ENCODE results near the gene ARMH3.
"Not testable (repeated sequence)": the region's sequence is repeated elsewhere in the genome, so short reads cannot be mapped to it uniquely, and the experiment has no call there.

ARMH3 gene, protein sequence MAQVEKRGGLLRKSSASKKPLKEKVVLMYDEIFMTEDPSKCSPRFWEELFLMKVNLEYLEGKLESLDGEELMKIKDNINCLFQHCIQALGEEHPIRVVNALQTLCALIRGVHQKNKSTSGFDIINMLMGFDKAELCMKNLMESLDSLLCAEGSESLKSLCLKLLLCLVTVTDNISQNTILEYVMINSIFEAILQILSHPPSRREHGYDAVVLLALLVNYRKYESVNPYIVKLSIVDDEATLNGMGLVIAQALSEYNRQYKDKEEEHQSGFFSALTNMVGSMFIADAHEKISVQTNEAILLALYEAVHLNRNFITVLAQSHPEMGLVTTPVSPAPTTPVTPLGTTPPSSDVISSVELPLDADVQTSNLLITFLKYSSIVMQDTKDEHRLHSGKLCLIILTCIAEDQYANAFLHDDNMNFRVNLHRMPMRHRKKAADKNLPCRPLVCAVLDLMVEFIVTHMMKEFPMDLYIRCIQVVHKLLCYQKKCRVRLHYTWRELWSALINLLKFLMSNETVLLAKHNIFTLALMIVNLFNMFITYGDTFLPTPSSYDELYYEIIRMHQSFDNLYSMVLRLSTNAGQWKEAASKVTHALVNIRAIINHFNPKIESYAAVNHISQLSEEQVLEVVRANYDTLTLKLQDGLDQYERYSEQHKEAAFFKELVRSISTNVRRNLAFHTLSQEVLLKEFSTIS

GRCh38 chr10:102055647-102056419, at the start of gene ARMH3:
ARMH3 (minus strand) TSS chr10:102056173; CDS start chr10:102040114, 16,059 bp downstream.
- peak; percentile 78 to 81 for DNase-seq (ENCODE audit: low read depth in 2 of 2)

GRCh38 chr10:102102421-102102820, 46.4 kb upstream of the ARMH3 start:
- DNase-seq (ENCODE audit: low read depth in 2 of 2) = no peak

GRCh38 chr10:102101152-102101551, 45.2 kb upstream of the ARMH3 start:
- DNase-seq (ENCODE audit: low read depth in 2 of 2) = no peak

DNA sequence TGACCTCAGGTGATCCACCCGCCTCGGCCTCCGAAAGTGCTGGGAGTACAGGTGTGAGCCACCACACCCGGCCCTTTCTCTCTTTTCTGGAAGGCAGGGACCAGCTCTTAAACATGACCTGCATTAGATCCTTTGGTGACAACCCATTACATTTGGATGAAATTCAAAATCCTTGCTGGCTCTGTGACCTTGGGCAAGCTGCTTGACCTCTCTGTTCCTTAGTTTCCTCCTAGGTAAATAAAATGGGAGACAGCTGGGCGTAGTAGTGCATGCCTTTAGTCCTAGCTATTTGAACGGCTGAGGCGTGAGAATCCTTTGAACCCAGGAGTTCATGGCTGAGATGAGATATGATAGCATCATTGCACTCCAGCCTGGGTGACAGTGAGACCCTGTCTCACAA, 40.5 kb upstream of the ARMH3 start:
- DNase-seq (ENCODE audit: low read depth in 2 of 2) = no peak

DNA sequence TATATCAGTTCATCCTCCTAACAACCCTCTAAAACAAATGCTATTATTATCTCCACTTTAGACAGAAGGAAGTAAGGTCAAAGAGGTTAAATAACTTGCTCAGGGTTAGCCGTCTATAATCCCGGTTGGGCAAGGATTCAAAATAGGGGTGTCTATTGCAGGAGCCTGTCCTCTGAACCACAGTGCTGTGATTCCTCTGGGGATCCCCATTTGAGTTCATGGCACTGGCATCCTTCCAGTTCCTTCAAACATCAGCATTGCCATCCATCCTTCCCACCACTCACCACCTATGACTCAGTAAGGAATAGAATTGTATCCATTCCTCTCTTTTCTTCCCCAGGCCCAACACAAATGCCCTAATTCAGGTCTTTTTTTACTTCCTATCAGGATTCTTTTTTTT, 34.8 kb upstream of the ARMH3 start:
- no peak for DNase-seq (ENCODE audit: low read depth in 2 of 2)

- DNase-seq (ENCODE audit: low read depth in 2 of 2) = no peak
Observed at GRCh38 chr10:102086196-102086595, 30.2 kb upstream of the ARMH3 start.

GRCh38 chr10:102085336-102085735, 29.4 kb upstream of the ARMH3 start:
- DNase-seq (ENCODE audit: low read depth in 2 of 2) = no peak

- DNase-seq (ENCODE audit: low read depth in 2 of 2) = no peak
Observed at GRCh38 chr10:102083541-102083940, 27.6 kb upstream of the ARMH3 start.

DNA sequence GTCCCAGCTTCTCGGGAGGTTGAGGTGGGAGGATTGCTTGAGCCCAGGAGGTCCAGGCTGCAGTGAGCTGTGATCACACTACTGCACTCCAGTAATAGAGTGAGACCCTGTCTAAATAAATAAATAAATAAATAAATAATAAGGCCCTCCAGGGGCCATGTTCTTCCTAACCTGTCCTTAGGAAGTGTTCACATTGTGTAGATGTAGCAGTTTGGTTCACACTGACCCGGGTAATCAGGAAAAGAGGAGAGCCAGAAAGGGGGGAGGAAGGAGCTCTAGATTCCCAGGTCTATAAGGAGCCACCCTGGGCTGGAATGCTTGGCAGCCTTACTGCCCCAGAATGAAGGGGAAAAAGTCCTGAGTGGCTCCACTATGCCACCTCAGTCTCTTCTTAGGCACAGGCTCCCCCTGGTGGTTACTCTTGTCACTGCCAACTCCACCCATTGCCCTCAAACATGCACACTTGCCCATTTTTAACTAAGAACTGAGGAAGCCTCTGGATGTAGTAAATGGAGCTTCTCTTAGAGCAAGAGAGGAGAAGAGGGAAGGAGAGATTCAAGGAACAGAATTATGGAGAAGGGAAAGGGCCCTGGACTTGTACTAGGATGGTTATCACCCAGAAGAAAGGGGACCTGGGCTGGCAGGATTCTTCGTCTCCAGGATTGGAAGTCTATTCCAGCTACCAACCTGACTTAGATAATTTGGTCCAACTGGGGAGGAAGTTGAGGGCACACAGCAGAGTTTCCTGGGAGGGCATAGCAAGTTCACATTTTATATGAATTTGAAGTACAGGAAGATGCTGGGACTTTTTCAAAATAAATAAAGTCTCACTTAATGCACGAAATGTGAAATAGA, 16.9 kb upstream of the ARMH3 start:
- peak; percentile 59 to 76 for DNase-seq (ENCODE audit: low read depth in 2 of 2)

- DNase-seq (ENCODE audit: low read depth in 2 of 2) = no peak
Observed at GRCh38 chr10:102069071-102069470, 13.1 kb upstream of the ARMH3 start.

GRCh38 chr10:102068216-102068615, 12.2 kb upstream of the ARMH3 start:
- DNase-seq (ENCODE audit: low read depth in 2 of 2) = no peak

DNA sequence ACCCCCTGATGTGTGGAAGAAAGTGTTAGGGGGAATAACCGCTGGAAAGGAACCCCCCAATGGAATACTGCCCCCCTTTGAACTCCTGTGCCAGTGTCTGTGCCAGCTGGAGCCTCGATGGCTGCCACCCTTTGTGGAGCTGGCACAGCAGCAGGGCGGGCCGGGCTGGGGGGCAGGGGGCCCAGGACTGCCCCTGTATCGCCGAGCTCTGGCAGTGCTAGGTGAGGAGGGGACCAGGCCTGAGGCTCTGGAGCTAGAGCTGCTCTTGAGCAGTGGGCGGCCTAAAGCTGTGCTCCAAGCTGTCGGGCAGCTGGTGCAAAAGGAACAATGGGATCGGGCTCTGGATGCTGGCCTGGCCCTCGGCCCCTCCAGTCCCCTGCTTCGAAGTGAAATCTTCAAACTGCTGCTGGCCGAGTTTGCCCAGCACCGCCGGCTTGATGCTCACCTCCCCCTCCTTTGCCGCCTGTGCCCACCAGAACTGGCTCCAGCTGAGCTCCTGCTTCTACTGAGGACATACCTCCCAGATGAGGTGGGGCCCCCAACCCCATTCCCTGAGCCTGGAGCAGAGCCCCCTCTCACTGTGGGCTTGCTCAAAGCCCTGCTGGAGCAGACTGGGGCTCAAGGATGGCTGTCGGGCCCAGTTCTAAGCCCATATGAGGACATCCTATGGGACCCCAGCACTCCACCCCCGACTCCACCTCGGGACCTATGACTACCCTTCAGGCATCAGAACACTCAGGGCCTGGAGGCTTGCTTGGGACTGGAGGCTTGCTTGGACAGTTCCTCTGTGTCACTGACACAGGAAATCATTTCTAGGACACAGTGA, 11.3 kb upstream of the ARMH3 start:
- no peak for DNase-seq (ENCODE audit: low read depth in 2 of 2)

DNA sequence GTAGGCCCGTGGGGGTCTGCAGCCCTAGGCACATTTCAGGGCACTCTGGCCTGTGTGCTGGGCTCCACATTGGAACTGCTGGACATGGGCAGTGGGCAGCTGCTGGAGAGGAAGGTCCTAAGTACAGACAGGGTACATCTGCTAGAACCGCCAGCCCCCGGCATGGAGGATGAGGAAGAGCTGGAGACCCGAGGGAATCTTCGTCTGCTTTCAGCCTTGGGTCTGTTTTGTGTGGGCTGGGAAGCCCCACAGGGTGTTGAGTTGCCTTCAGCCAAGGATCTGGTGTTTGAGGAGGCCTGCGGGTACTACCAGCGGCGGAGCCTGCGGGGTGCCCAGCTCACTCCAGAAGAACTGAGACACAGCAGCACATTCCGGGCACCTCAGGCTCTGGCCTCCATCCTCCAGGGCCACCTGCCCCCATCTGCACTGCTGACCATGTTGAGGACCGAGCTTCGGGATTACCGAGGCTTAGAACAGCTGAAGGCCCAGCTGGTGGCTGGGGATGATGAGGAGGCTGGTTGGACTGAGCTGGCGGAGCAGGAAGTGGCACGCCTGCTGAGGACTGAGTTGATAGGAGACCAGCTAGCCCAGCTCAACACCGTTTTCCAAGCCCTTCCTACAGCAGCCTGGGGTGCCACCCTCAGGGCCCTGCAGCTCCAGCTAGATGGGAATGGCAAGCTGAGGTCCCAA, 10.6 kb upstream of the ARMH3 start:
- DNase-seq (ENCODE audit: low read depth in 2 of 2) = no peak

- DNase-seq (ENCODE audit: low read depth in 2 of 2) = no peak
Observed at GRCh38 chr10:102065561-102066398, 9.8 kb upstream of the ARMH3 start.

- peak; percentile 73 to 90 for DNase-seq (ENCODE audit: low read depth in 2 of 2)
Observed at GRCh38 chr10:102064868-102065560, 9.0 kb upstream of the ARMH3 start, which contains the start of gene HPS6. HPS6 (plus strand) TSS chr10:102065349; CDS start chr10:102065475, 126 bp downstream.

DNA sequence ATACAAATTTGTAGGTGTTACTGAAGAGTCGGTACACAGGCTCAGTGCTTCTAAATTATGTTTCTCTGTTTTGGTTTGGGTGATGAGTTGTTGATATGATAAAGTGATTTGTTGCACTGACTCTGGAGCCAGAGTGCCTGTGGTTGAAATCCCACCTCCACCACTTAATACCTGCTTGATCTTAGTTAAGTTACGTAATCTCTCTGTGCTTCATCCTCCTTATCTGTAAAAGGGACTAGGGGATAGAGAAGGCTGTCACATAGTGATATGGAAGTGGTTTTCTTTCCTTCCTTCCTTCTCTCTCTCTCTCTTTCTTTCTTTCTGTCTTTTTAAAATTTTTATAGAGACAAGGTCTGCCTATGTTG, 8.5 kb upstream of the ARMH3 start:
- no peak for DNase-seq (ENCODE audit: low read depth in 2 of 2)

GRCh38 chr10:102059987-102060386, 4.0 kb upstream of the ARMH3 start:
- DNase-seq (ENCODE audit: low read depth in 2 of 2) = no peak

- DNase-seq (ENCODE audit: low read depth in 2 of 2) = not testable (repeated sequence)
Observed at GRCh38 chr10:102054881-102055646, 909 bp downstream of the ARMH3 start.
